Fibroblast of lung (primary cell): ENCODE measurements around the gene NAGPA.

ENCODE experiments used
- EZH2 ChIP-seq: IDR thresholded peaks from 2 replicates; pipeline ENCODE4 v1.5.1; 2012; ENCODE audit warnings: low read length, control low read depth, mild to moderate bottlenecking; ENCODE audit errors: missing control alignments
- TF ChIP-seq, protein P1 (sequence below), 2 donors: IDR thresholded peaks in 1 of 2; conservative IDR thresholded peaks in 1 of 2; 1 replicate in 1 of 2; 2 replicates in 1 of 2; pipeline ENCODE4 v1.5.1; 2011 to 2012; ENCODE audit warnings: low read length in 2 of 2, control low read depth in 1 of 2, inconsistent platforms in 1 of 2, low read depth in 1 of 2, mild to moderate bottlenecking in 1 of 2

DNA sequence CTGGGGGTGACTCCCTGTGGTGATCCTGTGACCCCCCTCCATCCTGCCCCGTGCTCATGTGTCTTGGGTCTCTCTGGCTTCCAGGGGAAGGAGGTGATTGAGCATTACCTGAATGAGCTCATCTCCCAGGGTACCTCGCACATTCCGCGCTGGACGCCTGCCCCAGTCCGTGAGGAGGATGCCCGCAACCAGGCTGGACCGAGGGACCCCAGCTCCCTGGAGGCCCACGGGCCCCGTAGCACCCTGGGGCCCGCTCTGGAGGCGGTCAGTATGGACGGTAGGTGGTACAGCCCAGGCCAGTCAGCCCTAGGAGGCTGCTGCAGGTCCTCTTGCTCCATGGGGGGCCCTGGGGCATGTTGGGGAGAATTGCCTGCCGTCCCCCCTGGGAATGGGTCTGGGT lies 42.0 kb downstream of the NAGPA start:
- TF ChIP-seq EZH2, result no peak
- TF ChIP-seq, protein P1, sequence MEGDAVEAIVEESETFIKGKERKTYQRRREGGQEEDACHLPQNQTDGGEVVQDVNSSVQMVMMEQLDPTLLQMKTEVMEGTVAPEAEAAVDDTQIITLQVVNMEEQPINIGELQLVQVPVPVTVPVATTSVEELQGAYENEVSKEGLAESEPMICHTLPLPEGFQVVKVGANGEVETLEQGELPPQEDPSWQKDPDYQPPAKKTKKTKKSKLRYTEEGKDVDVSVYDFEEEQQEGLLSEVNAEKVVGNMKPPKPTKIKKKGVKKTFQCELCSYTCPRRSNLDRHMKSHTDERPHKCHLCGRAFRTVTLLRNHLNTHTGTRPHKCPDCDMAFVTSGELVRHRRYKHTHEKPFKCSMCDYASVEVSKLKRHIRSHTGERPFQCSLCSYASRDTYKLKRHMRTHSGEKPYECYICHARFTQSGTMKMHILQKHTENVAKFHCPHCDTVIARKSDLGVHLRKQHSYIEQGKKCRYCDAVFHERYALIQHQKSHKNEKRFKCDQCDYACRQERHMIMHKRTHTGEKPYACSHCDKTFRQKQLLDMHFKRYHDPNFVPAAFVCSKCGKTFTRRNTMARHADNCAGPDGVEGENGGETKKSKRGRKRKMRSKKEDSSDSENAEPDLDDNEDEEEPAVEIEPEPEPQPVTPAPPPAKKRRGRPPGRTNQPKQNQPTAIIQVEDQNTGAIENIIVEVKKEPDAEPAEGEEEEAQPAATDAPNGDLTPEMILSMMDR (conservative IDR thresholded peaks at IDR 0.05 in 1 of 2, IDR thresholded peaks at IDR 0.05 in 1 of 2; ENCODE audit: low read depth in 1 of 2, low read length in 2 of 2), result no peak
